Thyroid gland (tissue), 4 donors: ENCODE results near the gene DEF6. TPM values are rescaled to one million over a fixed set of nuclear protein-coding genes. Genes with fewer than 3 reads are reported as not detected.

Experiments
- DNase-seq, 2 donors: peaks; one replicate each; pipeline ENCODE4 v3.0.0-alpha.2; 2019
- H3K27ac ChIP-seq, 3 donors: fragments of 200-600 bp; sonication (generic); 1 replicate in 2 of 3; 2 replicates in 1 of 3; pipeline ENCODE4 v1.5.1; 2016 to 2019; ENCODE audit warnings: mild to moderate bottlenecking in 1 of 3, moderate library complexity in 1 of 3
- H3K27me3 ChIP-seq: fragments of 200-600 bp; sonication (generic); one replicate; pipeline ENCODE4 v1.5.1; 2019
- H3K36me3 ChIP-seq, 2 donors: fragments of 200-600 bp; sonication (generic); one replicate each; pipeline ENCODE4 v1.5.1; 2016 to 2019
- H3K4me1 ChIP-seq, 2 donors: fragments of 200-600 bp; sonication (generic); one replicate each; pipeline ENCODE4 v1.5.1; 2017 to 2019
- H3K4me3 ChIP-seq, 3 donors: fragments of 200-600 bp; sonication (generic); replicated peaks in 1 of 3; 1 replicate in 2 of 3; 2 replicates in 1 of 3; pipeline ENCODE4 v1.5.1; 2016; ENCODE audit warnings: mild to moderate bottlenecking in 1 of 3
- H3K9me3 ChIP-seq: fragments of 200-600 bp; sonication (generic); one replicate; pipeline ENCODE4 v1.5.1; 2017
- CTCF ChIP-seq, 6 experiments: fragments of 200-600 bp in 3 of 6; fragments of 450-650 bp in 3 of 6; sonication (generic) in 3 of 6; IDR thresholded peaks; one replicate each; pipeline ENCODE4 v1.5.1; 2016 to 2019; ENCODE audit warnings: antibody characterized with exemption in 6 of 6, mild to moderate bottlenecking in 2 of 6, inconsistent platforms in 1 of 6, moderate library complexity in 1 of 6
- POLR2A ChIP-seq, 2 donors: fragments of 450-650 bp; IDR thresholded peaks; one replicate each; pipeline ENCODE4 v1.6.1; 2017; ENCODE audit warnings: antibody characterized with exemption in 2 of 2, mild to moderate bottlenecking in 2 of 2, moderate library complexity in 1 of 2
- WGBS, 2 donors: methylation state at CpG; one replicate each; pipeline ENCODE4 v1.1.5; 2017; 5-methylcytosine and 5-hydroxymethylcytosine counted together
- intact Hi-C: fragments of 100-400 bp; cut with DNase I; formaldehyde crosslinking; loops from one replicate; pipeline ENCODE4 v1.15.1; 2023
- total RNA-seq, 4 donors: library from RNA; depleted of rRNA; stranded (reverse); fragments of >200 nt; gene quantifications; one replicate each; pipeline ENCODE4 v1.2.3, GENCODE V29; 2016

DEF6 gene
- total RNA-seq, 4 donors from 2014 or later = 5.2 to 9.3 (median 6.0) TPM

GRCh38 chr6:35312807-35313206 is 15.2 kb downstream of the DEF6 start:
- TF ChIP-seq CTCF (IDR thresholded peaks at IDR 0.05) (no peak), POLR2A (IDR thresholded peaks at IDR 0.05) (no peak)
- Histone ChIP-seq H3K9me3 (no peaks in the 10 kb centered on the region), H3K4me3 (no peak overlapping the region), H3K27ac (no peak overlapping the region), H3K36me3 (no peaks in the 10 kb centered on the region), H3K27me3 (no peaks in the 10 kb centered on the region), H3K4me1 (peaks cover 0 to 3% of the 10 kb centered on the region in 2 donors)
- intact Hi-C loops = no loop called here
- WGBS, 2 donors = 48 to 77% methylated on average over 2 of the region's 2 CpGs
- DNase-seq = no peak

GRCh38 chr6:35317483-35318195 is 20.0 kb downstream of the DEF6 start:
- DNase-seq = no peak
- Histone ChIP-seq H3K4me3 (peak overlapping the region in 2 of 3 donors; percentile 8 to 22), H3K36me3 (no peaks in the 10 kb centered on the region), H3K4me1 (peaks cover 0 to 6% of the 10 kb centered on the region in 2 donors), H3K27ac (no peak overlapping the region), H3K27me3 (no peaks in the 10 kb centered on the region), H3K9me3 (no peaks in the 10 kb centered on the region)
- no peak for TF ChIP-seq CTCF (IDR thresholded peaks at IDR 0.05)
- TF ChIP-seq POLR2A (IDR thresholded peaks at IDR 0.05) = no peak
- WGBS, 2 donors = 58 to 71% methylated on average over 6 to 16 of the region's 28 CpGs
- intact Hi-C loops = no loop called here

- Histone ChIP-seq H3K27me3 (no peaks in the 10 kb centered on the region), H3K27ac (no peak overlapping the region), H3K4me1 (peaks cover 0 to 6% of the 10 kb centered on the region in 2 donors), H3K36me3 (no peaks in the 10 kb centered on the region), H3K9me3 (no peaks in the 10 kb centered on the region), H3K4me3 (peak overlapping the region; percentile 8 to 22 (median 14))
- intact Hi-C loops = no loop called here
- DNase-seq = peak; percentile 82 to 84
- 23 to 41% methylated on average over 32 to 52 of the region's 55 CpGs for WGBS, 2 donors
- TF ChIP-seq CTCF (IDR thresholded peaks at IDR 0.05) (peak in 1 of 6 experiments; percentile 26), POLR2A (IDR thresholded peaks at IDR 0.05) (peak in 1 of 2 donors; percentile 62)
These were observed 20.9 kb downstream of the DEF6 start for GRCh38 chr6:35318196-35319171.

- intact Hi-C loops = no loop called here
These were observed 21.9 kb downstream of the DEF6 start for GRCh38 chr6:35319346-35320030.

More at GRCh38 chr6:35319346-35320030, 21.9 kb downstream of the DEF6 start:
- Histone ChIP-seq H3K4me1 (peaks cover 0 to 6% of the 10 kb centered on the region in 2 donors), H3K27ac (no peak overlapping the region), H3K27me3 (no peaks in the 10 kb centered on the region), H3K4me3 (no peak overlapping the region), H3K9me3 (no peaks in the 10 kb centered on the region), H3K36me3 (no peaks in the 10 kb centered on the region)
- WGBS, 2 donors = 91 to 96% methylated on average over 20 of the region's 20 CpGs
- DNase-seq = no peak
- no peak for TF ChIP-seq CTCF (IDR thresholded peaks at IDR 0.05)
- no peak for TF ChIP-seq POLR2A (IDR thresholded peaks at IDR 0.05)
